Large intestine (tissue), 3 donors: Measurements from ENCODE around the gene PXDC1. TPM values are rescaled to one million over a fixed set of nuclear protein-coding genes. Genes with fewer than 3 reads are reported as not detected.

ENCODE experiments used
- DNase-seq, 2 donors: peaks; one replicate each; pipeline versions ENCODE4 v3.0.0 to v3.0.0-alpha.2; 2013
- H3K27ac ChIP-seq: one replicate; pipeline ENCODE4 v1.5.1; 2013; ENCODE audit warnings: low read length
- H3K27me3 ChIP-seq: 2 replicates; pipeline ENCODE4 v1.6.1; 2013; ENCODE audit warnings: low read length; ENCODE audit not compliant: control insufficient read depth, insufficient read depth
- H3K36me3 ChIP-seq: 2 replicates; pipeline ENCODE4 v1.6.1; 2013; ENCODE audit warnings: low read length; ENCODE audit not compliant: control insufficient read depth, insufficient read depth
- H3K4me1 ChIP-seq: one replicate; pipeline ENCODE4 v1.6.1; 2013; ENCODE audit warnings: low read length; ENCODE audit not compliant: control insufficient read depth, insufficient read depth
- H3K4me3 ChIP-seq: one replicate; pipeline ENCODE4 v1.5.1; 2013; ENCODE audit warnings: low read length
- H3K9me3 ChIP-seq: one replicate; pipeline ENCODE4 v1.6.1; 2013; ENCODE audit warnings: mild to moderate bottlenecking, low read depth, low read length, moderate library complexity; ENCODE audit not compliant: control insufficient read depth
- whole genome bisulfite sequencing: methylation state at CpG from one replicate; pipeline ENCODE4 v1.1.5; 2013; ENCODE audit warnings: low lambda C conversion rate; ENCODE audit not compliant: insufficient coverage; 5-methylcytosine and 5-hydroxymethylcytosine counted together
- polyA plus RNA-seq: library from polyadenylated mRNA; unstranded; fragments of 120-200 nt; gene quantifications from one replicate; pipeline ENCODE4 v1.2.1, GENCODE V29; 2013

Gene PXDC1
- polyA plus RNA-seq, 1 donor, result 52.3 TPM

- H3K4me1 ChIP-seq, result peaks cover 12% of the 10 kb centered on the region
- no peak overlapping the region for H3K27ac ChIP-seq
- H3K27me3 ChIP-seq, result no peaks in the 10 kb centered on the region
- 71% methylated on average over 1 of the region's 16 CpGs for WGBS
- DNase-seq, result no peak
- no peaks in the 10 kb centered on the region for H3K9me3 ChIP-seq
- H3K36me3 ChIP-seq, result peaks cover 46% of the 10 kb centered on the region
- H3K4me3 ChIP-seq, result no peak overlapping the region
Observed at GRCh38 chr6:3739311-3739897, 12.1 kb downstream of the PXDC1 start.

- H3K27ac ChIP-seq, result no peak overlapping the region
- H3K27me3 ChIP-seq, result no peaks in the 10 kb centered on the region
- 100% methylated on average over 1 of the region's 19 CpGs for WGBS
- no peak for DNase-seq
- peaks cover 52% of the 10 kb centered on the region for H3K36me3 ChIP-seq
- no peak overlapping the region for H3K4me3 ChIP-seq
- peaks cover 10% of the 10 kb centered on the region for H3K4me1 ChIP-seq
- no peaks in the 10 kb centered on the region for H3K9me3 ChIP-seq
Observed at GRCh38 chr6:3738381-3739131, 13.0 kb downstream of the PXDC1 start.

- peaks cover 59% of the 10 kb centered on the region for H3K36me3 ChIP-seq
- H3K9me3 ChIP-seq, result no peaks in the 10 kb centered on the region
- H3K4me3 ChIP-seq, result no peak overlapping the region
- DNase-seq, result no peak
- H3K27me3 ChIP-seq, result no peaks in the 10 kb centered on the region
- H3K4me1 ChIP-seq, result peaks cover 6% of the 10 kb centered on the region
- no CpG with 5 or more reads among the region's 12 CpGs for WGBS
- no peak overlapping the region for H3K27ac ChIP-seq
Observed at GRCh38 chr6:3737831-3738210, 13.7 kb downstream of the PXDC1 start.

GRCh38 chr6:3737149-3737830, 14.2 kb downstream of the PXDC1 start:
- DNase-seq, result no peak

GRCh38 chr6:3735029-3735605, 16.4 kb downstream of the PXDC1 start:
- Histone ChIP-seq H3K4me1 (no peaks in the 10 kb centered on the region), H3K27me3 (no peaks in the 10 kb centered on the region), H3K9me3 (no peaks in the 10 kb centered on the region), H3K4me3 (no peak overlapping the region), H3K36me3 (peaks cover 78% of the 10 kb centered on the region), H3K27ac (no peak overlapping the region)
- WGBS, result 100% methylated on average over 2 of the region's 5 CpGs
- DNase-seq, result no peak

More at GRCh38 chr6:3737149-3737830, 14.2 kb downstream of the PXDC1 start:
- H3K9me3 ChIP-seq, result no peaks in the 10 kb centered on the region
- H3K4me1 ChIP-seq, result peaks cover 3% of the 10 kb centered on the region
- H3K27me3 ChIP-seq, result no peaks in the 10 kb centered on the region
- H3K36me3 ChIP-seq, result peaks cover 64% of the 10 kb centered on the region
- no peak overlapping the region for H3K4me3 ChIP-seq
- no peak overlapping the region for H3K27ac ChIP-seq
- WGBS, result no CpG with 5 or more reads among the region's 25 CpGs

- Histone ChIP-seq H3K27ac (no peak overlapping the region), H3K4me1 (no peaks in the 10 kb centered on the region), H3K27me3 (no peaks in the 10 kb centered on the region), H3K4me3 (no peak overlapping the region), H3K9me3 (no peaks in the 10 kb centered on the region), H3K36me3 (peaks cover 77% of the 10 kb centered on the region)
- no peak for DNase-seq
- no CpG with 5 or more reads among the region's 10 CpGs for WGBS
Observed at GRCh38 chr6:3734023-3734422, 17.5 kb downstream of the PXDC1 start.

GRCh38 chr6:3733321-3733925, 18.1 kb downstream of the PXDC1 start:
- DNase-seq, result no peak
- no peaks in the 10 kb centered on the region for H3K9me3 ChIP-seq
- peaks cover 77% of the 10 kb centered on the region for H3K36me3 ChIP-seq
- WGBS, result no CpG with 5 or more reads among the region's 17 CpGs
- H3K4me3 ChIP-seq, result no peak overlapping the region
- H3K27me3 ChIP-seq, result no peaks in the 10 kb centered on the region
- H3K27ac ChIP-seq, result no peak overlapping the region
- H3K4me1 ChIP-seq, result no peaks in the 10 kb centered on the region

- whole genome bisulfite sequencing, result 6% methylated on average over 3 of the region's 16 CpGs
- no peaks in the 10 kb centered on the region for H3K9me3 ChIP-seq
- H3K36me3 ChIP-seq, result peaks cover 77% of the 10 kb centered on the region
- H3K27me3 ChIP-seq, result no peaks in the 10 kb centered on the region
- DNase-seq, result peak; percentile 67
- no peak overlapping the region for H3K4me3 ChIP-seq
- H3K4me1 ChIP-seq, result no peaks in the 10 kb centered on the region
- no peak overlapping the region for H3K27ac ChIP-seq
Observed at GRCh38 chr6:3732345-3733141, 19.0 kb downstream of the PXDC1 start.

- H3K9me3 ChIP-seq, result no peaks in the 10 kb centered on the region
- DNase-seq, result no peak
- H3K27ac ChIP-seq, result no peak overlapping the region
- H3K4me1 ChIP-seq, result no peaks in the 10 kb centered on the region
- peaks cover 77% of the 10 kb centered on the region for H3K36me3 ChIP-seq
- 90% methylated on average over 2 of the region's 7 CpGs for WGBS
- H3K27me3 ChIP-seq, result no peaks in the 10 kb centered on the region
- no peak overlapping the region for H3K4me3 ChIP-seq
Observed at GRCh38 chr6:3731700-3732099, 19.8 kb downstream of the PXDC1 start.
